ENCODE measurements around the gene LRRC3C.
A peak's percentile ranks its signal among the peaks of the same experiment; 100 is the strongest.

LRRC3C gene

DNA sequence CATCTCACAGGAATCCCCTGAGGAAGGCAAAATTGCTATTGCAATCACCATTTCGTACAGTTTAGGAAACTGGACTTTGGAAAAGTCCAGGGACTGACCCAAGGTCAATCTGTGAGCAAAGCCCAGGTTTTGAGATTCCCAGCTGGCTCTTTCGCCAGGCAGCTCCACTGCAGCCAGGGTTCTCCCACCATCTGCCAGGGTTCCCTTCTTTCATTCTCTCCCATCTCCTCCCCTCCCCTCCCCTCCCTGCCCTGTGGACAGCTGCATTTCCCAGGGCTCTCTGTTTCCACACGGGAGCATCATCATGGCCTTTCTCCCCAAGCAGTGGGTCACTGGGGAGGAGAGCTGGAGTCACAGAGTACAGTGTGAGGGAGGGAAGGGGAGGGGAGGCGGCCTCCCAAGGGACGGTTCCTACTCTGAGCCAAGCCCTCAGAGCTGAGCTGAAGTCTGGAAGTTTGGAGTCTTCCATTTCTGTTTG is 23.4 kb downstream of the LRRC3C start:
- DNase-seq, result no peak

DNA sequence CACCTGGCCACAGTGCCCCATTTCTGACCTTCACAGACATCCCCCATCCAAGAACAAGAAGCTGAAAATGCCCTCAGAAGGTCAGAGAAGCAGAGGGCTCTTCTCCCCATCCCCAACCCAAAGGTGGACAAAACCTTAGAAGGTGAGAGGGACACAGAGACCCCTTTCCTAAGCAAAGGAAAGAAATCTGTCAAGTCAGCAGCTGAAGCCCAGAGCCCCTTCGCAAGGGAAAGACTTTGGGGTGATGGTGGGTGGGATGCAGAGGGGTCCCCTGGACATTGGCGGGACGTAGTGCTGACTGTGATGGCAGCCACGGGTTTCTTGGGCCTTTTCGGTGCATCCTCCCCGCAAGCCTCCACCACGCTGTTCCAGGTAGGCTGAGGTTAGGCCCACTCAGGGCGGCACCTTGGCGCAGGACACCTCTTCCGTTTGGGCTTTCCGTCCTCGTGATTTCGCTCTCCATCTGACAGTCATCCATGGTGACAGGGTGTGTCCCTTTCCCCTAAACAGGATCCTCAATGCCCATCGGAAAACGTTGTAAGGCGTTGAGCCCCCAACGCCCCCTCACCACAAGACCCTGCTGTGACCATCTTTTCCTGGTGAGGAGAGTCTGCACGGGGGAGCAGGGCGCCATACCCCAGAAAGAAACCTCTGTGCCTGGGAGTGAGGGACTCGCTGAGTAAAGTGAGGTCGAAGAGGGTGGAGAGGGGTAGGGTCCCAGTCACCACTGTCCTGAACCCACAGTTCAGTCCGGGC is 24.6 kb downstream of the LRRC3C start:
- no peak for DNase-seq

DNA sequence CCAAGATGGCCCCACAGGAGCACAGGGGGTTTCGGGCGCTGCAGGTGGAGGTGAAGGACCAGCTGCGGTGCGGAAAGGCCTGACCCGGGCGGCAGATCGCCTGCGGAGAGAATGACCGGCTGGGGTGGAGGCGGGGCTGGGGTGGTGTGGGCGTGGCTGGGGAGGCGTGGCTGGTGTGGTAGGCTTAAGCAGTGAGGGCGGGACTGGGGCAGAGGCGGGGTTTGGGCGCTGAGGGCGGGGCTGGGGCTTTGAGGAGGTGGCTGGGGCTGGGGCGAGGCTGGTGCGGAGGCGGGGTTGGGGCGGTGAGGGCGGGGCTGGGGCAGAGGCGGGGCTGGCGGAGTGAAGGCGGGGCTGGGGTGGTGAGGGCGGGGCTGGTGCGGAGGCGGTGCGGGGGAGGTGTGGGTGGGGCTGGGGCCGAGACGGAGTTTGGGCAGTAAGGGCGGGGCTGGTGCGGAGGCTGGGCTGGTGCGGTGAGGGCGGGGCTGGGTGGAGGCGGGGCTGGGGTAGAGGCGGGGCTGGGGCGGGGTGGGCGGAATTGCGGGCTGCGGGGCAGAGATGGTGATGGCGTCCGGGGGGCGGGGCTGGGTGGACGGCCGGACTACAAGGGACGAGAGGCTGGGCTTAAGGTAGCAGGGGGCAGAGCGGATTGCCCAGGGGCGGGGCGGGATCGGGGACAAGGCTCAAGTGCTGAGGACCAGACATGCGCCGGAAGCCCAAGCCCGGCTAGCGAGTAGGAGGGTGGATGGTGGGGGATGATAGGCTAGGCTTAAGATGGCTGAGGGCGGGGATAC is 25.3 kb downstream of the LRRC3C start:
- peak; percentile 95 for DNase-seq

DNA sequence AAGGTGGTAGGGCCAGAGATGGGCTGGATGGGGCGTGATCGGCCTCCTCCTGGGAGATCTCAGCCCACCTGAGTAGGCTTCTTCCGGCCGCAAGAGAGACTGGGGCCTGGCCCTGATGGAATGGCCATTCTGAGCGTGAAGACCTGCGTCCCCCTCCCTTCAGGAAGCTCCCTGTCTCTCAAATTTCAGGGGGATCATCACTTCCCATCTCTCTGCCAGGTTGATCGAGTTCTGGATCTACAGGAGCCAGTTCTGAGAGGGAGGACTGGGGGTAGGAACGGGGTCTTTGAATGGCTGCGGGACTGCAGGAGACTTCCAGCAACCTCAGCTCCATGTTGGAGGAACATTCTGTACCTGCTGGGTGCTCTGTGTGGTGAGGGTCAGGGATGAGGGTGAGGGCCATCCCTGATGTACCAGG is 25.9 kb downstream of the LRRC3C start:
- no peak for DNase-seq

DNA sequence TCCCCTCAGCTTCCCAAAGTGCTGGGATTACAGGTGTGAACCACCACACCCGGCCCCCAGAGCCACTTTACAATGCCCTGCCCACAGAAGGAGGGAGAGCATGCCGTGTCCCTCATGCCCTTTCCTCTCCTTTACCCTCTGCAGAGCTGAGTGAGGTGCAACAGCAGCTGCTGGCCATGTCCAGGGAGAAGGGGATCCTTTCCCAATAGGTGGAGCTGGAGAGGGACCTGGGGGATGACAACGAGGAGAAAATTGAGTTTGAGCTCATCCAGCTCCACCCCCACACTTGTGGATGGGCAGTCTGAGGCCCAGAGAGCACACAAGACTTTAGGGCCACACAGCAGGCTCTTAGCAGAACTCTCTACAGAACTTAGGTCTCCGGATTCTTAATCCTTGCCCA is 27.3 kb downstream of the LRRC3C start:
- no peak for DNase-seq

DNA sequence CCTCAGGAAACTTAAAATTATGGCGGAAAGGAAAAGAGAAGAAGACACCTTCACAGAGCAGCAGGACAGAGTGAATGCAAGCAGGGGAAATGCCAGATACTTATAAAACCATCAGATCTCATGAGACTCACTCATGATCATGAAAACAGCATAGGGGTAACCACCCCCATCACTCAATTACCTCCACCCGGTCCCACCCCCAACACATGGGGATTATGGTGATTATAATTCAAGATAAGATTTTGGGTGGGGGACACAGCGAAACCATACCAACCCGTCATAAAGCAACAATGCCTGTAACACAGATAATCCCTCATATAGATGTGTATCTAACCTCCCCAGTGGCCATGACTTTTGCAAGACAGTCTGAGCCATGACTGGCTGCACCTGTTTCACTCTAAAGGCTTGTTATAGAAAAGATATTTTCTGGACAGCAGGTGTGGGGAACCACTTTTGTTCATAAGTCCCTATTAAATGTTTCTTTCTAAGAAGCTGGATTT is 28.2 kb downstream of the LRRC3C start:
- no peak for DNase-seq

DNA sequence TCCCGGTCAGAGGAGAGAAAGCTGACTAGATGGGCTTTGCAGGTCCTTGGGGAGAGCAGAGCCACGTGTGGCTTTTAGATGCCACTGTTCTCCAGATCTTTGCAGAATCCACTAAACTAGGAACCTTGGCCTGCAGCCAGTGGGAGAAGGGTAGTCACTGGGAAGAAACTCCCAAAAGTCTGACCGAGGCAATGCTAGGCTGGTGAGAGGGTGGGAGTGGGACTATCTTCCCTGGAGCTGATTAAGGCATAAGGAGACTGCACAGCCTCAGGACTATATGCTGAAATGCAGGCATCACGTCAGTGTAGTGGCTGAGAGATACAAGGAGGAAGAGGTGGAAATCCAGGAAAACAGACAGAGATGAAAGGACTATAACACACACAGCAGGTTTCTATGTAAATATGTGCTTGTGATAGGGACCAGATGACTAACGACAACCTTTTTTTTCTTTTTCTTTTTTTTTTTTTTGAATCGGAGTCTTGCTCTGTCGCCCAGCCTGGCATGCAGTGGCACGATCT is 33.1 kb downstream of the LRRC3C start:
- DNase-seq, result no peak

DNA sequence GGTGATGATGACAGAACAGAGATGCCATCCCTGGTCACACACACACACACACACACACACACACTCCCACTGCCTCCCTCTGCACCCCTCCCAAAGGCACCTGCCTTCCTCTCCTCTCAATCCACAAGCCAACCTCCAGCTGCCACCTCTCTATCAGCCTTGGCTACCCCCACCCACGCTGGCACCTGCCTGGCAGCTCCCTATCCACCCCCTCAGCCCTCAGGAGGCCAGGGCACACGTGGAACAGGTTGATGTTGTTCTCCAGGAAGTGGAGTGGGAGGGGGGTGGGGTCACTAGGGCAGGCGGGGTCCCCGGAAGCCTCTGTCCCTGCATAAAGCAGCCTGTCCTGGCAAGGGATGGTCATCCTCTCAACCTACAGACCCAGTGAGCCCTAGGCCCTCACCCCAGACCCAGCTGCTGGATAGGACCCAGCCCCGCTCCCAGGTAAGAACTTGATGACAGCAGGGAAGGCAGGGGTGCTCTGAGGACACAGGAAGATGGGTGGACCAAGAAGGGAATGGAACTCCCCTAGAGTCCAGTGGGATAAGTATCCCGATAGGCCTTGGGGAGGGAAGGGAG is 35.2 kb downstream of the LRRC3C start, which contains the start of gene GSDMA:
GSDMA (plus strand) TSS at position 363 of the 579 bp plus-strand sequence. CDS start 2,684 bp downstream, outside the sequence.
- DNase-seq, result no peak

DNA sequence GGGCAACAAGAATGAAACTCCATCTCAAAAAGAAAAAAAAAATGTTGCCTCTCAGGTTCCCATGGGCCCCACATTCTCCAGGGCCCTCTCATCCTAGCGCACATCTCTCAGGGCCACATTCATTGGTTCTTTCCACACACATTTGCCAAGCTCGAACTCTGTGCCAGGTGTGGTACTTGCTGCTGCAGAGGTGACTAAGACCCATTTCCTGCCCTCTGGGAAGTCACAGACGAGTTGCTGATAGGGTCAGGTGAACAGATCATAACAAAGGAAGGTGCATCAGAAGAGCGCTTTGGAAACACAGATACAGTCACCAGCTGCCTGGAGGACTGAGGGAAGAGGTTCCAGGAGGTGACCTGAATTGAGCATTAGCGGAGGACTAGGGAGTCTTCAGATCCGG is 36.3 kb downstream of the LRRC3C start:
- no peak for DNase-seq

DNA sequence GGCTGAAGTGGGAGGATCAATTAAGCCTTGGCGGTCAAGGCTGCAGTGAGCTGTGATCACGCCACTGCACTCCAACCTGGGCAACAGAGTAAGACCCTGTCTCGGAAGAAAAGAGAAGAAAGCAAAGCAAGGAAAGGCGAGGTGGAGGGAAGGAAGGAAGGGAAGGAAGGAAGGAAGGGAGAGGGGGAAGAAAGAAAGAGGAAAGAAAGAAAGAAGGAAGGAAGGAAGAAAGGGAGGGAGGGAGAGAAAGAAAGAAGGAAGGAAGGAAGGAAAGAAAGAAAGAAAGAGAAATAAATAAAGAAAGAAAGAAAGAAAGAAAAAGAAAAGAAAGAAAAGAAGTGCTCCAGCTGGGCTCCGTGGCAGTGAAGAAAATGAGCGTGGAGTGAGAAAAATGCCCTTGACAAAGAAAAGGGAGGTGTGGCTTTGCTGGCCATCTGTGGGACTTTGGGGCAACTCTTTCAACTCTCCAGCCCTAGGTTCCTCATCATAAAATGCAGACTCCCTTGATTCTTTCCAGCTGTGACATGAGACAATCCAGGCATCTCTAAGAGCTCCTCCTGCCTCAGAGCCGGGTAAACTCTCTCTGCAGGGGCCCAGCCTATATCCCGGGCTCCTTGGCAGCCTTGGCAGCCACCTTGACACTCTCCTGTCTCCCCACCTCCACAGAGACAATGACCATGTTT is 37.6 kb downstream of the LRRC3C start:
- DNase-seq, result no peak

DNA sequence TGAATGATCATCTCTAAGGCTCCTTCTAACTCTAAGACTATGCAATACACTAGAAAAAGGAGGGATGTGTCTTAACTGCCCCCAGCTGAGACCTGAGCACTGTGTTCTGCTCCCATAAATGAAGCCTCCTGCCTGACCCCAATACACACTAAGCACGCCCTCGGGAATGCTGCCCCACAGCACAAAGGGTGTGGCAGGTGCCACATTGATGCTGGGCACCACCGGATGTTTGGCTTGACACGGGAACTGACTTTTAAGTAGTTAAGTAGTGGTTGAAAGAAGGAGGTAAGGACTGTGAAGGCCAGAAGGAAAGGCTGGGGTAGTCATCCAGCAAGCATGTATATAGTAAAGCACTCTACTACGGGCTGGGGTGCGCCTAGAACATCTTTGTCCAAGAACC is 39.2 kb downstream of the LRRC3C start:
- no peak for DNase-seq

DNA sequence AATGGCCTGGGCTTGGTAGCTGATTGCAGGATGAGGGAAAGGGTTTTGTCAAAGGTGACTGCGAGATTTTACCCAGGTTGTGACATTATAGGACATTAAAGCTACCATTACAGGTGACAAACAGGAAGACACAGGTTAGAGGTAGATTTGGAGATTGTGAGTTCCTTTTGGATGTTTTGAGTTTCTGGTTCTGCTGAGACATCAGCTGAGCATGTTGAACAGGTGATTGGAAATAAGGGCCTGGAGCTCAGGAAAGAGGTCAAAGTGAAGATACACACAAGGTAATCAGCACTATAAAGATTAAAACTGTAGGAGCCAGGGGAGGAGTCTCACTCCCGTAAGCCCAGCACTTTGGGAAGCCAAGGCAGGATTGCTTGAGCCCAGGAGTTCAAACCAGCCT is 41.2 kb downstream of the LRRC3C start:
- DNase-seq, result no peak

DNA sequence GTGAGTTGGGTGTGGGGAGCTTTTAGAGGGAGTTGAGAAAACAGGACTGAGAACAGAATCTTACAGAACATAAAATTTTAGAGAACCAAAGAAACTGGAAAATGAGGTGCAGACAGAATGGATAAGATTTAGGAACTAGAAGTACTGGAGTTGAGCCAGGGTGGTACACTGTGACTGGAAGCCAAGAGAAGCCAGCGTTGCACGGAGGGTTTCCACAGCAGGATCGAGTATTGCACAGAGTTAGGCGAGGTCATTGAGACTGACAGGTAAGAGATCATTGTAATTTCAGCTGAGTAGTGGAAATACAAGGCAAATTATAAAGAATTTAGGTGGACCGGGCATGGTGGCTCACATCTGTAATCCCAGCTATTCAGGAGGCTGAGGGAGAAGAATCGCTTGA is 41.8 kb downstream of the LRRC3C start:
- no peak for DNase-seq

DNA sequence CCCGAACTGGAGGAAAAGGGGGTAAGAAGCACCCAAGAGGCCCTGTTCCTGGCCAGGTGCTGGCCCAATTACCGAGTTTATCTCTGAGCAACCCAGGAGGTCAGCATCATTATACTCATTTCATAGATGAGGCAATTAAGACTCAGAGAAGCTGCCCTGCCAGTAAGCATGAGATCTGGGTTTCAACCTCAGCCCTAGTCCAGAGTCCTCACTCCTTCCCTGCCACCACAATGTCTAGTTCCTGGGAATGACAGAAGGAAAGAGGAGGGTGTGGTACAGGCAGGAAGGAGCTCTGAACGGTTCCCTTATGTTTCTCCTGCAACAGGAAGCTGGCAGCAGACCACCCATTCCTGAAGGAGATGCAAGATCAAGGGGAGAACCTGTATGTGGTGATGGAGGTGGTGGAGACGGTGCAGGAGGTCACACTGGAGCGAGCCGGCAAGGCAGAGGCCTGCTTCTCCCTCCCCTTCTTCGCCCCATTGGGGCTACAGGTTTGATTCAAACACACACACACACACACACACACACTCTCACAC is 42.7 kb downstream of the LRRC3C start:
- no peak for DNase-seq

DNA sequence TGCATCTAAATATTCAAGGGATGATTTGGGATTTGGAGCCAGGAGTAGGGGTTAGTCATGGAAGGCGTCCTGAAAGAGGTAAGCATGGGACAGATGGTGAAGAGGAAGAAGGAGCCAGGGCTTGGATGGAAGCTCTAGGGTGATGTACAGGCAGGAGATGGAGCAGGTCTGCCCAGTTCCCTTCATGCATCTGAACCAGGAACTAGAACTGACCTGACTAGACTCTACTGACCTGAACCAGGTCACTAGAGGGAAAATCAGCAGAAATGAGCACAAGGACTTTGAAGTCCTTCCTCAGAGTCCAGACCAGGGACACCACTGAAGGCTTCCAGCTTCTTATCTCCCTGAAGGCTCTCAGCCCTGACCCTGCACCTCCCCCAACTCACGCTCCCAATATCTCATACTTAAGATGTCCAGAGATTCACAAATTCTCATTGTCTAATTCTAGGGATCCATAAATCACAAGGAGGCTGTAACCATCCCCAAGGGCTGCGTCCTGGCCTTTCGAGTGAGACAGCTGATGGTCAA is 43.6 kb downstream of the LRRC3C start:
- no peak for DNase-seq

DNA sequence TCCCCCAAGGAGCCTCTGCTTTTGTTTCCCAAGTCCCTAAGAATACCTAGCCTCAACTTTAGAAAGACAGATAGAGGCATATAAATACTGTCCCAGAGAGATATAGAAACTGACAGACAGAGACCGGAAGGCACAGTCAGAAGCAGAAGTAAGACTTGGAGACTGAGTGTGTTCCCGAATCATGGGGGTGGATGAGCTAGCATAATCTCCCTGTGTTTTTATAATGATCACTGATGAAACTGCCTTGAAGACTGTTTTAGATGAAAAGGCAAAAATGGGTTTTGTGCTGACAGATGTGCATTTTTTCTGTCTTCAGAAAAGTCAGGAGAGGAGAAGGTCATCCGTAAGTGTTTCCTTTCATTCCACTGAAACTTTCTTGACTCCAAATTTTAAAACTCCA is 44.7 kb downstream of the LRRC3C start:
- no peak for DNase-seq

DNA sequence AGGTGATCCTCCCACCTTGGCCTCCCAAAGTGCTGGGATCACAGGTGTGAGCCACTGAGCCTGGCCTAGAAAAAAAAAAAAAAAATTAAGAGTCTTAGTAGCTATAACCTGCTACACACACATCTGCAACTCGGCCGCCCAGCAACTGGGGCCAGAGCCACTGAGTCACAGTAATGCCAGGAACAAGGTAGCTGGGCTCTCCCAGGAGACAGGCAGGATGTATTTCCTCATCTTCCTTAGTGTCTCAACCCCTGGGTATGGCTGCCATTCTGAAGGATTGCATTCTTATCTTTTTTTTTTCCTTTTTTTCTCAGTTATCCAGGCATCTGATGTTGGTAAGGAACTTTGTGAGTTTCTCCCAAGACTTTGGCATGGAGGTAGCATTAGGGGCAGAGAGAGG is 46.0 kb downstream of the LRRC3C start:
- no peak for DNase-seq

DNA sequence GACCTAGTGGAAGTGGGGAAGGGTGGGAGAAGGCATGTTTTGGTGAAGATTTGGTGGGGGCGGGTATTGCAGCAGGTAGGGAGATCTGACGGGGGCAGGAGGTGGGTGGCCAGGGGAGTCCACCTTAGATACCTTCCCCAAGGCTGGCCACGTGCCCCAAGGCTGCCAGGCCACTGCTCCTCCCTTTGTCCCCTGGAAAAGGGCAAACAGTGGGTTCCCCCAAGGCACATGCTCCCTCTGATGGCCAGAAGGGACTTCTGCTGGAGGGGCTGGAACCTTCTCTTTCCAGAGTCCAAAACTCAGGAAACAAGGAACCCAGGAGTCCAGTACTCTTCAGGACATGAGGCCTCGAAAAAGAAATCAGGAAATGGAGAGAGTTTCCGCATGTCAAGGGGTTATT is 46.9 kb downstream of the LRRC3C start:
- DNase-seq, result no peak

DNA sequence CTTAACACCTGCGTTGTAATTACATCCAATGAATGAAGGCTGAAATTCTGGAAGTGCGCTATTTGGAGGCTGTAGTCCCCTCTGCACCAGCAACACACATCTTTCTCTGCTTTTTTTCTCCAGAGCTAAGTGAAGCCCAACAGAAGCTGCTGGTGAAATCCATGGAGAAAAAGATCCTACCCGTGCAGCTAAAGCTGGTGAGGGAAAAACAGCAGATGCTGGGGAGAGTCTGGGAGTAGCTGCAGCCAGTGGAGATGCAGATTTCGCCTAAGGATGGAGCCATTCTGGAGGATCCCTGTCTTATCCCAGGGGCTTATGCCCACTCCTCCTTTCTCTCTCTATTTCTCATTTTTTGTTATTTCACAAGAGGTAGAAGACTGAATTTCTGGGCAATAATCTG is 48.3 kb downstream of the LRRC3C start:
- no peak for DNase-seq

DNA sequence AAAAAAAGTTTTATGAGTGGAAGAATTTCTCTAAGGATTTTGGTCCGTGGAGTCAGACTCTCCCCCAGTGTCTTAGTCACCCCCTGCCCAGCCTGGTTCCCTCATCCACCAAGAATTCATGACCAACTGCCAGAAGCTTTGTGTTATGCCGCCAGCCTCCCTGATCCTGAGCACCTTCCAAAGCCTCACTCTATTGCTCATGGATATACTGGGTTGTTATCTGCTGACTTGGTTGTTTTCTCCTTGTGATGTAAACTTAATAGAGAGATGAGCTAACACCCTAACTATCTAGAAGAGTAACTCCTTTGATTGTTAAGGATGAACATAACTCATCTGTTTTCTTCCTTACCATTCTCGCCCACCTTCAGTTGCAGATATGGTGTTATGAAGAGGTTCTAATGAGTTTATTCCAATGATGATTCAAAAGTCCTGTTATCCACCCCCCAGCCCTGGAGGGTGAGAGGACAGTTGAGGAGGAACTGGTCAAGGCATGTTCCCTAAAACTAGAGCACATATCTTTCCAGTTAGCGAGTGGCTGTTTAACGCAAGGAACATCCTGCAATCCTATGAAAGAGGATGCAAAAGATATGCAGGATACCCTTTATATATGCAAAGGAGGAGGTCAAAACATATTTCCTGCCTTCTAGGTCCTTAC is 51.6 kb downstream of the LRRC3C start:
- DNase-seq, result no peak

DNA sequence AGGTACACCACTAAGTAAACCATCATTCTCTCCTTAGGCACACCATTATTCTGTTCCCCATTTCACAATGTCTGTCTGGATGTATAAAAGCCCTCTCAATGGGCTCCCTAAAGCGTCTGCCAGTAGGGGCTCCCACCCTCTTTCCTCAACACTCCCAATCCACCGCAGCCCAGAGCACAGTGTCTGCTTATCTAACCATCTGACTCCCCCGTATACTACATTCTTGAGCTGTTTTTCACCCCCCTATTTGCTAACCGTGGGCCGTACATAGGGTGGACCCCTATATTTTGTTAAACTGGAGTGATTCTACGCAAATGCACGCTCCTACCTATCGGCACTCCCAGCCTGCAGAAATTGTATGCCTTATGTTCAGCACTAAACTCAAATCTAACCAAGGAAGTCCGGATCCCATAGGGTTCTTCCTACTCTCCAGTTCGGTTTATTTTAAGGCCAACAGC is 52.4 kb downstream of the LRRC3C start:
- DNase-seq, result no peak

All from NK-92 treated with Interleukin-12 subunit alpha and Interleukin-12 subunit beta, amount 100 ng/mL, for 24 hours (cell line).